GM12878 (cell line): ENCODE results near the gene PPP3CA. TPM values are rescaled to one million over a fixed set of nuclear protein-coding genes. Genes with fewer than 3 reads are reported as not detected.

ENCODE experiments used
- ASH2L ChIP-seq: fragments of 300-600, 200-600 bp; sonication (generic); IDR thresholded peaks from 2 replicates; pipeline ENCODE4 v1.6.1; 2017; ENCODE audit warnings: low read depth, mild to moderate bottlenecking, borderline replicate concordance
- BACH1 ChIP-seq: fragments of 450-650 bp; IDR thresholded peaks from 2 replicates; pipeline ENCODE4 v1.6.1; 2017; ENCODE audit warnings: mild to moderate bottlenecking, borderline replicate concordance
- BCL11A ChIP-seq: IDR thresholded peaks from 2 replicates; pipeline ENCODE4 v1.6.1; 2011; ENCODE audit warnings: low read depth, low read length
- CBFB ChIP-seq: IDR thresholded peaks from 2 replicates; pipeline ENCODE4 v1.6.1; 2016; ENCODE audit warnings: antibody characterized with exemption, low read depth
- CHD4 ChIP-seq: fragments of 200-600 bp; sonication (generic); IDR thresholded peaks from 2 replicates; pipeline ENCODE4 v1.6.1; 2016; ENCODE audit warnings: mild to moderate bottlenecking
- ETV6 ChIP-seq, 2 experiments: fragments of 450-650 bp in 1 of 2; IDR thresholded peaks in 1 of 2; conservative IDR thresholded peaks in 1 of 2; 2 replicates each; pipeline ENCODE4 v1.6.1; 2014; ENCODE audit warnings: antibody characterized with exemption in 1 of 2, borderline replicate concordance in 1 of 2, low read depth in 1 of 2, mild to moderate bottlenecking in 1 of 2, moderate library complexity in 1 of 2
- FOS ChIP-seq: IDR thresholded peaks from 3 replicates; pipeline ENCODE4 v1.6.1; 2011; ENCODE audit warnings: borderline replicate concordance; ENCODE audit not compliant: insufficient read length; ENCODE audit errors: extremely low read depth
- HDGF ChIP-seq: fragments of 450-650 bp; IDR thresholded peaks from 2 replicates; pipeline ENCODE4 v1.6.1; 2016; ENCODE audit warnings: antibody characterized with exemption
- LARP7 ChIP-seq: fragments of 450-650 bp; IDR thresholded peaks from 2 replicates; pipeline ENCODE4 v1.6.1; 2017; ENCODE audit warnings: mild to moderate bottlenecking
- MEF2B ChIP-seq: fragments of 450-650 bp; IDR thresholded peaks from 2 replicates; pipeline ENCODE4 v1.6.1; 2018; ENCODE audit warnings: mild to moderate bottlenecking, moderate library complexity; ENCODE audit not compliant: partially characterized antibody, poor library complexity, severe bottlenecking
- MYC ChIP-seq: IDR thresholded peaks from 2 replicates; pipeline ENCODE4 v1.6.1; 2011; ENCODE audit warnings: mild to moderate bottlenecking, low read length, moderate library complexity, inconsistent platforms; ENCODE audit not compliant: insufficient read depth, insufficient replicate concordance, insufficient read length, severe bottlenecking
- NFYA ChIP-seq: IDR thresholded peaks from 2 replicates; pipeline ENCODE4 v1.6.1; 2011; ENCODE audit warnings: low read depth, mild to moderate bottlenecking, low read length, improper control_type of control experiment, borderline replicate concordance
- RBBP5 ChIP-seq: fragments of 200-600 bp; sonication (generic); conservative IDR thresholded peaks from 2 replicates; pipeline ENCODE4 v1.6.1; 2016
- SIN3A ChIP-seq: IDR thresholded peaks from 2 replicates; pipeline ENCODE4 v1.6.1; 2012; ENCODE audit warnings: low read depth, low read length, improper control_type of control experiment
- SIX5 ChIP-seq: IDR thresholded peaks from 2 replicates; pipeline ENCODE4 v1.6.1; 2011; ENCODE audit warnings: mild to moderate bottlenecking, low read depth, low read length, moderate library complexity; ENCODE audit not compliant: severe bottlenecking
- SMAD5 ChIP-seq: IDR thresholded peaks from 2 replicates; pipeline ENCODE4 v1.6.1; 2016; ENCODE audit warnings: antibody characterized with exemption, low read depth
- SMARCA5 ChIP-seq: fragments of 450-650 bp; IDR thresholded peaks from 2 replicates; pipeline ENCODE4 v1.6.1; 2017; ENCODE audit warnings: mild to moderate bottlenecking
- SPI1 ChIP-seq: IDR thresholded peaks from 2 replicates; pipeline ENCODE4 v1.6.1; 2011; ENCODE audit warnings: low read depth, mild to moderate bottlenecking, low read length, moderate library complexity, borderline replicate concordance; ENCODE audit not compliant: insufficient read depth
- SREBF1 ChIP-seq: IDR thresholded peaks from 2 replicates; pipeline ENCODE4 v1.6.1; 2012; ENCODE audit warnings: mild to moderate bottlenecking, low read length
- ZBED1 ChIP-seq: IDR thresholded peaks from 2 replicates; pipeline ENCODE4 v1.6.1; 2016; ENCODE audit warnings: borderline replicate concordance
- polyA plus RNA-seq, 11 experiments: library from polyadenylated mRNA; depleted of rRNA in 4 of 11; unstranded in 6 of 11; stranded (reverse) in 5 of 11; fragments of >200 nt; fragmentation: Nextera tagmentation in 4 of 11; fragmentation: Illumina TruSeq in 1 of 11; extraction: Ambion mirVana in 4 of 11; extraction: Trizol in 1 of 11; gene quantifications; 1 replicate in 1 of 11; 2 replicates in 10 of 11; pipeline versions ENCODE4 v1.2.1 to v1.2.3, GENCODE V29; 2011 to 2016; ENCODE audit warnings: inconsistent platforms in 2 of 11, missing spikeins in 2 of 11, low read depth in 1 of 11
- total RNA-seq, 4 experiments: library from RNA; depleted of rRNA in 3 of 4; stranded (reverse); fragments of >200 nt in 3 of 4; fragmentation: Illumina TruSeq in 1 of 4; extraction: Trizol in 1 of 4; gene quantifications; 2 replicates each; pipeline versions ENCODE4 v1.2.1 to v1.2.3, GENCODE V29; 2013 to 2021
- TF ChIP-seq, protein P1 (sequence below): fragments of 450-650 bp; formaldehyde crosslinking; IDR thresholded peaks from 2 replicates; pipeline ENCODE4 v1.5.0; 2022; ENCODE audit warnings: mild to moderate bottlenecking, missing genetic modification characterization
- TF ChIP-seq, protein P2 (sequence below): fragments of 450-650 bp; IDR thresholded peaks from 2 replicates; pipeline ENCODE4 v1.6.1; 2016; ENCODE audit warnings: mild to moderate bottlenecking
- TF ChIP-seq, protein P3 (sequence below): IDR thresholded peaks from 2 replicates; pipeline ENCODE4 v1.6.1; 2012; ENCODE audit warnings: improper control_type of control experiment, low read depth, low read length; ENCODE audit not compliant: insufficient replicate concordance

PPP3CA gene
- total and polyA plus RNA-seq, 10 of the 15 experiments (the other 5 are each of a cell fraction or from before 2014, with no cell fraction given) = 0.33 to 9.0 (median 1.0) TPM

DNA sequence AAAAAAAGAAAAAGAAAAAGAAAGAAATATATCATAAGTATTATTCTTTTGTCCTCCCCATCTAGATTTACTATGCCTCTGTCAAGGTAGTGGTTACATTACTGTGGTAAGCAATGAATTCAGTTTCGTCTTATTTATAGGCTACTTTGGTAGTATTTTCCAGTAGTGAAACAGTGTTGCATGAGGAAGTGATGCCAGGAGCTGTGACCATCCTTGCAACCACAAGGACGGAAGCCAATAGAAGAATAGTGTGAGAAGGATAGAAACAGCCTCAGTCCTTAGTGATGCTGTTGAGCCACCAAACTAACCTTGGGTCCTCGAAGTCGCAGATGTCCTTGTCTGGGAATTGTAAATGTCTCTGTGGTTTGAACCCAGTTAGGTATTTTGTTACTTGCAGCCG, 328.5 kb downstream of the PPP3CA start (continued):
- TF ChIP-seq, protein P1, sequence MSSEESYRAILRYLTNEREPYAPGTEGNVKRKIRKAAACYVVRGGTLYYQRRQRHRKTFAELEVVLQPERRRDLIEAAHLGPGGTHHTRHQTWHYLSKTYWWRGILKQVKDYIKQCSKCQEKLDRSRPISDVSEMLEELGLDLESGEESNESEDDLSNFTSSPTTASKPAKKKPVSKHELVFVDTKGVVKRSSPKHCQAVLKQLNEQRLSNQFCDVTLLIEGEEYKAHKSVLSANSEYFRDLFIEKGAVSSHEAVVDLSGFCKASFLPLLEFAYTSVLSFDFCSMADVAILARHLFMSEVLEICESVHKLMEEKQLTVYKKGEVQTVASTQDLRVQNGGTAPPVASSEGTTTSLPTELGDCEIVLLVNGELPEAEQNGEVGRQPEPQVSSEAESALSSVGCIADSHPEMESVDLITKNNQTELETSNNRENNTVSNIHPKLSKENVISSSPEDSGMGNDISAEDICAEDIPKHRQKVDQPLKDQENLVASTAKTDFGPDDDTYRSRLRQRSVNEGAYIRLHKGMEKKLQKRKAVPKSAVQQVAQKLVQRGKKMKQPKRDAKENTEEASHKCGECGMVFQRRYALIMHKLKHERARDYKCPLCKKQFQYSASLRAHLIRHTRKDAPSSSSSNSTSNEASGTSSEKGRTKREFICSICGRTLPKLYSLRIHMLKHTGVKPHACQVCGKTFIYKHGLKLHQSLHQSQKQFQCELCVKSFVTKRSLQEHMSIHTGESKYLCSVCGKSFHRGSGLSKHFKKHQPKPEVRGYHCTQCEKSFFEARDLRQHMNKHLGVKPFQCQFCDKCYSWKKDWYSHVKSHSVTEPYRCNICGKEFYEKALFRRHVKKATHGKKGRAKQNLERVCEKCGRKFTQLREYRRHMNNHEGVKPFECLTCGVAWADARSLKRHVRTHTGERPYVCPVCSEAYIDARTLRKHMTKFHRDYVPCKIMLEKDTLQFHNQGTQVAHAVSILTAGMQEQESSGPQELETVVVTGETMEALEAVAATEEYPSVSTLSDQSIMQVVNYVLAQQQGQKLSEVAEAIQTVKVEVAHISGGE (CRISPR knock-in tag) = no peak
- TF ChIP-seq CBFB (peak; percentile 88), SMARCA5 (no peak), SMAD5 (no peak), LARP7 (no peak), SIN3A (no peak), SREBF1 (no peak), FOS (no peak), SIX5 (no peak), SPI1 (peak; percentile 98), MYC (no peak), ZBED1 (peak; percentile 74; the same call in 1 of the 2 replicates), HDGF (no peak), BCL11A (peak; percentile 92), RBBP5 (no peak), NFYA (no peak), ETV6 (conservative IDR thresholded peaks at IDR 0.05 in 1 of 2, IDR thresholded peaks at IDR 0.05 in 1 of 2; ENCODE audit: borderline replicate concordance in 1 of 2, low read depth in 1 of 2) (peak in 1 of 2 experiments; percentile 99; a peak in 2 of 4 replicates), CHD4 (no peak), ASH2L (no peak), MEF2B (peak; percentile 88), BACH1 (no peak; the same call in 1 of the 2 replicates)
- TF ChIP-seq, protein P2, sequence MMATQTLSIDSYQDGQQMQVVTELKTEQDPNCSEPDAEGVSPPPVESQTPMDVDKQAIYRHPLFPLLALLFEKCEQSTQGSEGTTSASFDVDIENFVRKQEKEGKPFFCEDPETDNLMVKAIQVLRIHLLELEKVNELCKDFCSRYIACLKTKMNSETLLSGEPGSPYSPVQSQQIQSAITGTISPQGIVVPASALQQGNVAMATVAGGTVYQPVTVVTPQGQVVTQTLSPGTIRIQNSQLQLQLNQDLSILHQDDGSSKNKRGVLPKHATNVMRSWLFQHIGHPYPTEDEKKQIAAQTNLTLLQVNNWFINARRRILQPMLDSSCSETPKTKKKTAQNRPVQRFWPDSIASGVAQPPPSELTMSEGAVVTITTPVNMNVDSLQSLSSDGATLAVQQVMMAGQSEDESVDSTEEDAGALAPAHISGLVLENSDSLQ = no peak
- TF ChIP-seq, protein P3, sequence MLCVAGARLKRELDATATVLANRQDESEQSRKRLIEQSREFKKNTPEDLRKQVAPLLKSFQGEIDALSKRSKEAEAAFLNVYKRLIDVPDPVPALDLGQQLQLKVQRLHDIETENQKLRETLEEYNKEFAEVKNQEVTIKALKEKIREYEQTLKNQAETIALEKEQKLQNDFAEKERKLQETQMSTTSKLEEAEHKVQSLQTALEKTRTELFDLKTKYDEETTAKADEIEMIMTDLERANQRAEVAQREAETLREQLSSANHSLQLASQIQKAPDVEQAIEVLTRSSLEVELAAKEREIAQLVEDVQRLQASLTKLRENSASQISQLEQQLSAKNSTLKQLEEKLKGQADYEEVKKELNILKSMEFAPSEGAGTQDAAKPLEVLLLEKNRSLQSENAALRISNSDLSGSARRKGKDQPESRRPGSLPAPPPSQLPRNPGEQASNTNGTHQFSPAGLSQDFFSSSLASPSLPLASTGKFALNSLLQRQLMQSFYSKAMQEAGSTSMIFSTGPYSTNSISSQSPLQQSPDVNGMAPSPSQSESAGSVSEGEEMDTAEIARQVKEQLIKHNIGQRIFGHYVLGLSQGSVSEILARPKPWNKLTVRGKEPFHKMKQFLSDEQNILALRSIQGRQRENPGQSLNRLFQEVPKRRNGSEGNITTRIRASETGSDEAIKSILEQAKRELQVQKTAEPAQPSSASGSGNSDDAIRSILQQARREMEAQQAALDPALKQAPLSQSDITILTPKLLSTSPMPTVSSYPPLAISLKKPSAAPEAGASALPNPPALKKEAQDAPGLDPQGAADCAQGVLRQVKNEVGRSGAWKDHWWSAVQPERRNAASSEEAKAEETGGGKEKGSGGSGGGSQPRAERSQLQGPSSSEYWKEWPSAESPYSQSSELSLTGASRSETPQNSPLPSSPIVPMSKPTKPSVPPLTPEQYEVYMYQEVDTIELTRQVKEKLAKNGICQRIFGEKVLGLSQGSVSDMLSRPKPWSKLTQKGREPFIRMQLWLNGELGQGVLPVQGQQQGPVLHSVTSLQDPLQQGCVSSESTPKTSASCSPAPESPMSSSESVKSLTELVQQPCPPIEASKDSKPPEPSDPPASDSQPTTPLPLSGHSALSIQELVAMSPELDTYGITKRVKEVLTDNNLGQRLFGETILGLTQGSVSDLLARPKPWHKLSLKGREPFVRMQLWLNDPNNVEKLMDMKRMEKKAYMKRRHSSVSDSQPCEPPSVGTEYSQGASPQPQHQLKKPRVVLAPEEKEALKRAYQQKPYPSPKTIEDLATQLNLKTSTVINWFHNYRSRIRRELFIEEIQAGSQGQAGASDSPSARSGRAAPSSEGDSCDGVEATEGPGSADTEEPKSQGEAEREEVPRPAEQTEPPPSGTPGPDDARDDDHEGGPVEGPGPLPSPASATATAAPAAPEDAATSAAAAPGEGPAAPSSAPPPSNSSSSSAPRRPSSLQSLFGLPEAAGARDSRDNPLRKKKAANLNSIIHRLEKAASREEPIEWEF = no peak
